Parathyroid adenoma (tissue), 2 donors: ENCODE data around the gene GRM7.

ENCODE experiments used
- H2AFZ ChIP-seq: fragments of 300-600 bp; sonication (generic); one replicate; pipeline ENCODE4 v1.7.0; 2017; ENCODE audit warnings: antibody characterized with exemption, mild to moderate bottlenecking
- H3K27ac ChIP-seq: fragments of 300-600 bp; sonication (generic); one replicate; pipeline ENCODE4 v1.7.0; 2017
- H3K27me3 ChIP-seq: fragments of 300-600 bp; sonication (generic); one replicate; pipeline ENCODE4 v1.7.0; 2017; ENCODE audit warnings: low read length; ENCODE audit not compliant: control insufficient read depth, insufficient read depth
- H3K36me3 ChIP-seq: fragments of 300-600 bp; sonication (generic); one replicate; pipeline ENCODE4 v1.7.0; 2017; ENCODE audit warnings: low read length; ENCODE audit not compliant: control insufficient read depth, insufficient read depth
- H3K4me1 ChIP-seq: fragments of 300-600 bp; sonication (generic); one replicate; pipeline ENCODE4 v1.7.0; 2017; ENCODE audit warnings: control low read depth
- H3K4me2 ChIP-seq: fragments of 300-600 bp; sonication (generic); one replicate; pipeline ENCODE4 v1.7.0; 2017; ENCODE audit warnings: low read length
- H3K4me3 ChIP-seq: fragments of 300-600 bp; sonication (generic); one replicate; pipeline ENCODE4 v1.7.0; 2017; ENCODE audit warnings: low read depth, low read length
- H3K79me2 ChIP-seq: fragments of 300-600 bp; sonication (generic); one replicate; pipeline ENCODE4 v1.7.0; 2017; ENCODE audit warnings: control low read depth
- H3K9ac ChIP-seq: fragments of 300-600 bp; sonication (generic); one replicate; pipeline ENCODE4 v1.7.0; 2017; ENCODE audit warnings: mild to moderate bottlenecking
- H3K9me3 ChIP-seq: fragments of 300-600 bp; sonication (generic); one replicate; pipeline ENCODE4 v1.7.0; 2017; ENCODE audit warnings: low read length; ENCODE audit not compliant: control insufficient read depth
- CTCF ChIP-seq: fragments of 300-600 bp; sonication (generic); IDR thresholded peaks from one replicate; pipeline ENCODE4 v1.7.0; 2017; ENCODE audit warnings: antibody characterized with exemption, mild to moderate bottlenecking
- donor health status: primary hyperparathyroidism.

GRM7 gene

GRCh38 chr3:7207928-7208327 lies 347.0 kb downstream of the GRM7 start:
- H3K9me3 ChIP-seq, result no peaks in the 10 kb centered on the region
- no peaks in the 10 kb centered on the region for H3K27me3 ChIP-seq
- no peak for TF ChIP-seq CTCF
- no peaks in the 10 kb centered on the region for H3K79me2 ChIP-seq
- H3K4me2 ChIP-seq, result no peak overlapping the region
- H3K9ac ChIP-seq, result no peak overlapping the region
- H3K36me3 ChIP-seq, result no peaks in the 10 kb centered on the region
- no peak overlapping the region for H3K27ac ChIP-seq
- no peaks in the 10 kb centered on the region for H3K4me1 ChIP-seq
- no peak overlapping the region for H3K4me3 ChIP-seq
- no peak overlapping the region for H2AFZ ChIP-seq

GRCh38 chr3:7209098-7209497 lies 348.2 kb downstream of the GRM7 start:
- H2AFZ ChIP-seq, result no peak overlapping the region
- no peak overlapping the region for H3K27ac ChIP-seq
- H3K9me3 ChIP-seq, result no peaks in the 10 kb centered on the region

GRCh38 chr3:7211740-7212139 lies 350.8 kb downstream of the GRM7 start:
- Histone ChIP-seq H3K27me3 (no peaks in the 10 kb centered on the region), H3K4me2 (no peak overlapping the region), H3K4me3 (no peak overlapping the region), H2AFZ (no peak overlapping the region), H3K27ac (no peak overlapping the region), H3K36me3 (no peaks in the 10 kb centered on the region), H3K9me3 (no peaks in the 10 kb centered on the region), H3K4me1 (no peaks in the 10 kb centered on the region), H3K9ac (no peak overlapping the region), H3K79me2 (no peaks in the 10 kb centered on the region)
- no peak for TF ChIP-seq CTCF

More at GRCh38 chr3:7209098-7209497, 348.2 kb downstream of the GRM7 start:
- no peak for TF ChIP-seq CTCF
- H3K4me2 ChIP-seq, result no peak overlapping the region
- no peaks in the 10 kb centered on the region for H3K4me1 ChIP-seq
- H3K4me3 ChIP-seq, result no peak overlapping the region
- H3K9ac ChIP-seq, result no peak overlapping the region
- H3K79me2 ChIP-seq, result no peaks in the 10 kb centered on the region
- H3K27me3 ChIP-seq, result no peaks in the 10 kb centered on the region
- no peaks in the 10 kb centered on the region for H3K36me3 ChIP-seq

DNA sequence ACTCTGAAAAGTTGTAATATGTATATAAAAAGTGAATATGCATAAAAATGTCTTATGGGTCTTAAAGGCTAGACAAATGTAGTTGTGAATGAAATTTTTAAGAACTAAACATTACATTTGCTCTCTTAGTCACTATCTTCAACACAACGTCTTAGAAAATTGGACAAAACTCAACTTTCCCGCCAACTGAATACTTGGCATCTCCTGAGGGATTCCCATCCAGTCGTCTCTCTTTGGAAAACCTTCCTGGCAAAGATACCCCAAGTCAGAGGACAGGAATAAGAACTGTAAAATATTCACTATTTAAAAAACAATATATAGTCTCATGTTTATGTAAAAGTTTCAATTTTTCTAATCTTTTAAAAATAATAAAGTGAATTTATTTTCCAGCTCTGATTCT lies 354.8 kb downstream of the GRM7 start:
- Histone ChIP-seq H3K4me1 (no peaks in the 10 kb centered on the region), H3K36me3 (no peaks in the 10 kb centered on the region), H3K4me3 (no peak overlapping the region), H3K9me3 (no peaks in the 10 kb centered on the region), H3K9ac (no peak overlapping the region), H2AFZ (no peak overlapping the region), H3K79me2 (no peaks in the 10 kb centered on the region), H3K4me2 (no peak overlapping the region), H3K27ac (no peak overlapping the region), H3K27me3 (no peaks in the 10 kb centered on the region)
- no peak for TF ChIP-seq CTCF

DNA sequence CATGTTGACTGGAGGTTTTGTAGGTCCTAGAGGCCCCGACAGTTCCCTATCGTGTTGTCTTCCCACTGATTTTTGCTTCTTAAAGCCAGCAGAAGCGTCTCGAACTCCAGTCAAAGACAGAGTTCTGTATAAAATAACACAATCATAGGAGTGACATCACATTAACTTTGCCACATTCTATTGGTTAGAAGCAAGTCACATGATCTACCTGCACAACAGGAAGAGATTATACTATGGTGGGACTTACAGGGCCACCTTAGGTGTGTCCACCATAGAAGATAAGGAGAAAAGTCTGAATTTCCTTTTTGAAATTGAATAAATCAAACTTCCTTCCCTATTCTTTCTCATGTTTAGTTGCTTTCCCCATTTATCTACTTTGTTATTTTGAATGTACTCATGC lies 365.5 kb downstream of the GRM7 start:
- Histone ChIP-seq H3K27ac (no peak overlapping the region), H3K9me3 (no peaks in the 10 kb centered on the region), H3K4me2 (no peak overlapping the region), H3K79me2 (no peaks in the 10 kb centered on the region), H3K9ac (no peak overlapping the region), H3K4me3 (no peak overlapping the region), H3K4me1 (no peaks in the 10 kb centered on the region), H3K27me3 (no peaks in the 10 kb centered on the region), H2AFZ (no peak overlapping the region), H3K36me3 (no peaks in the 10 kb centered on the region)
- no peak for TF ChIP-seq CTCF
